Medulla oblongata (tissue), 1 donor: Measurements from ENCODE around the gene TBL1X.

Experiments
- DNase-seq: peaks from one replicate; pipeline ENCODE4 v3.0.0-alpha.2; 2015; ENCODE audit errors: extremely low spot score

Gene TBL1X

DNA sequence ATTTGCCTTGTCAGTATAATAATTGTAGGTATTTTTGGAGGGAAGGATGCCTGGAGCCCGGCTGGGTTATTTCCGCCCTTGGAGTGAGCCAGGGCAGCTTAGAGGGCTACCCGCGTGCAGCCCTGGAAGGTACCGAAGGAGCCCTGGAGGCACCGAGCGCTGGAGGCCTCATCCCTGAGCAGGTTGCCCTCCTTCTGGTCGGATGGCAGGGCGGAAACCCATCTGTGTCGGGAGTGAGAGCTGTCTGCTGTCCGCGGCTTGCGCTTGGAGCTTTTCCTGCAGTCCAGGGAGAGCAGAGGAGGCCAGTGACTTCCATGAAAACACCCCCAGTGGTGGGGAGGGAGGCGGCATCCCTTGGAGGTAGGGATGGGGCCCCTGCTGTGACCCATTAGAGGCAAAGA lies 122.1 kb downstream of the TBL1X start:
- no peak for DNase-seq

DNA sequence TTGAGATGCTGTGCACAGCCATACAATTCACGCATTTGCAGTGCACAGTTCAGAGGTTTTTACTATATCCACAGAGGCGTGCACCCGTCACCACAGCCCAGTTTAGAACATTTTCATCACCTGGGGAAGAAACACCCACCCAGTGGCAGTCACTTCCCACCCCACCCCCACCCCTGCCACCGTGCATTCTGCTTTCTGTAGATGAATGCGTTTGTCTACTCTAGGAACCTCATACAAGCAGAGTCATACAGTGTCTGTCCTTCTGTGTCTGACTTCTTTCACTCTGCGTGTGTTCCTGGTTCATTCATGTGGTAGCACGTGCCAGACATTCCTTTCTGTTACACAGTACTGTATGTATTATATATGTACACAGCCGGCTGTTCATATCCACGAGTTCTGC lies 122.8 kb downstream of the TBL1X start:
- DNase-seq, result no peak

DNA sequence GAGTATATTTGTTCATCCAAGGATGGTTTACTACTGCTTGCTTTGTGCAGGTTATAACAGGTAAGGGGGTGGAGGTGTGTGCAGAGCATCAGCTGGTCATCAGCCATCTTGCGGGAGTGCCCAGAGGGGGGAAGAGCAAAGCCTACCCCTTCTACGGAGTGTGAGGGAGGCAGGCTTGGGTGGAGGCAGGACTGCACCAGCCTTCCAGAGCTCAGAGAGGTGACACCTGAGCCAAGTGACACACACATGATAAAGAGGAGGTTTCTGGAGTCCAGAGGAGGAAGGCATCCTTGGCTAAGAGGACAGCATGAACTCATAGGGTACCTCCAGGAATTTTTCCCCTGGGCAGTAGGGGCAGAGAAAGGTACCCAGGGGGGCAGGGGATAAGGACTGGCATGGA lies 126.6 kb downstream of the TBL1X start:
- DNase-seq, result no peak

DNA sequence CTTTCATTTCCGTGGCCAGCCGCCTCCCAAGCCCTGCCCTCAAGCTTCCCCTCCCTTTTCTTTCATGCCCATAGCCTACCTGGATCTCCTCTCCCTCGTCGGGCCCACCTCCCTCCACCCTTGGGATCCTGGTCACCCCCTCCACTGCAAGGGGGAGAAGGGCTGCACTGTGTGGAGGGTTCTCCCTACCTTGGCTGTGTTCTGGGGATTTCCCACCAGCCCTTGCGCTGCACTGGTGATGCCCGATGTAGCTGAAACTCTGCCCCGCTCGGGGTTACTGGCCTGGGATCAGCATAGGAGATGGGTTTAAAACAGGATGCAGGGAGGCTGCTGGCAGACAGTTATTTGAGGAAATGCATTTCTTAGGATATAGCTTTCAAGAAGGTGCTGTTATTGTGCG lies 128.9 kb downstream of the TBL1X start:
- DNase-seq, result no peak

DNA sequence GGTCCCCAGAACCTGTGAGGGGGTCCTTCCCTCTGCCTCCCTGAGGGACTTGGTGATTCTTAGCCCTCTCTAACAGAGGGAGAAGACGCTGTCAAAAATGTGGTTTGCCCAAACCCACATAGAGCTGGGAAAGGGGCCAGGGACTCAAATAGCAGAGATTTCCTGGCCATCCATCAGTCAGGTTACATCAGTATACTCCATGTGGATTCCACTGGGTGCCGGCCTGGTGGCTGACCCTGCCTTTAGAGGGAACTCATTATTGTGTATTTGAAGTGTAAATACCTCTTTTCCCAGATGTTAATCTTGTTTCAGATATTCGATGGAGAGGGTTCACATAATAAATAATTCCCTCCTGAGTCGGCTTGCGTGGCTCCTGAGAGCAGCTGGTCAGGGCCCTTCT lies 130.3 kb downstream of the TBL1X start:
- no peak for DNase-seq

DNA sequence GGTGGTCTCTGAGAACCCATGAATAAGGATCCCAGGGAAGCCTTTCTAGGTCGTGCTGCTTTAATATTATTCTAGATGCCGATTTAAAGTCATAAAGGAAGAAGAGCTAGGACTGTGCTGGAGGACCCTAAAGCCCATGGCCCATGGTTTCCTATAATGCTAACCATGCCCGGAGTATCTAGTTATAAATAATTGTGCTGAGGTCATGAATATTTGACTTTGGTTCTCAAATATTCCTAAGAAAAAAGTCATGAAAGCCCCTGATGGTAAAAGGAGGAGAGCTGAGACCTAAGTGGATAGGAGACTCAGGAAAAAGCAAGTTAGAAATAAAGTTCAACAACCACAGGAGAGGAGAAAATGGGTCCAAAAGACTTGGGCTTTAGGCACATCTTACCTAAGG lies 132.0 kb downstream of the TBL1X start:
- DNase-seq, result no peak

DNA sequence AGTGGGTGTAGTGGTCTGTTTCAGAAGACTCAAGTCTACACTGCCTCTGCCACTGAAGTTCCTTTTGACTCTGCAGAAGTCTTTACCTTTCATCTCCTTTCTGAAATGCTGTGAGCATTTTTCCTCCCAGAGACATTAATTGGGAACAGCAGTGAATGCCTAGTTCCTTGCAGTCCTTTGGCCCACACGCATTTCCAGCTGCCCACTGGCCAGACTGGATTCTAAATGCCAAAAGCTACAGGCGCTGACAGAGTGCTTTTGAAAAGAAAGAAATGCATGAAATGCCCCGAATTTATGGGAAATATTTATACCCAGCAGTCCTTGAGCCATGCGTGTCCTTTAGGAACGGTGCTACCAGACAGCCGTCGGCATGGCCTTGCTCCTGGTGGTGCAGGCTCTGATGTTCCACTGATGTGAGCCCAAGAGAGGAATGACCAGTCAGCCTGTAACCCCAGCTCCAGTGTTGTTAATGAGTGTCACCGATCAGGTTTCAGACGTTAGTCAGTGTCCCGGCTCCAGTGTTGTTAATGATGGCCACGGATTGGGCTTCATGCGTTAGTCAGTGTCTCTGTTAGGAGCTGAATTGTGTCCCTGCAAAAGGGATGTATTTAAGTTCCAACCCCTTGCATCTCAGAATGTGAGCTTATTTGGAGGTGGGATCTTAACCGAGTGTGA lies 132.6 kb downstream of the TBL1X start:
- DNase-seq, result no peak

DNA sequence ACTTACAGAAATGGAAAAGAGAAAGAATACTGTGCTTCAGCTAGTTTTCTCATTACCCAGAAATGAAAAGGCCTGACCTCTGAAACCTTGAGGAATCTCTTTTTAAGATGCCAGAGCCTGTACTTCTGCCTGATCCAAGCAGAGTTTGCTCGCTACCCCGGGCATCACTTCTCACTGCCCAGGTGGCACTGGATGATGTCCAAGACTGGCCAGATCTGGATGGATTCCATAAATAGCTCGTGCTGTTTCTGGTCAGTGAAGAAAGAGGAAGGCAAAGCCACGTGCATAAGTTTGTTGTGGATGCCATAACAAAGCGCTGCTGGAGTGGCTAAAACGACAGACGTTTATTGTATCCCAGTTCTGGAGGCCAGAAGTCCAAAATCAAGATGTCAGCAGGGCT lies 133.5 kb downstream of the TBL1X start:
- no peak for DNase-seq

DNA sequence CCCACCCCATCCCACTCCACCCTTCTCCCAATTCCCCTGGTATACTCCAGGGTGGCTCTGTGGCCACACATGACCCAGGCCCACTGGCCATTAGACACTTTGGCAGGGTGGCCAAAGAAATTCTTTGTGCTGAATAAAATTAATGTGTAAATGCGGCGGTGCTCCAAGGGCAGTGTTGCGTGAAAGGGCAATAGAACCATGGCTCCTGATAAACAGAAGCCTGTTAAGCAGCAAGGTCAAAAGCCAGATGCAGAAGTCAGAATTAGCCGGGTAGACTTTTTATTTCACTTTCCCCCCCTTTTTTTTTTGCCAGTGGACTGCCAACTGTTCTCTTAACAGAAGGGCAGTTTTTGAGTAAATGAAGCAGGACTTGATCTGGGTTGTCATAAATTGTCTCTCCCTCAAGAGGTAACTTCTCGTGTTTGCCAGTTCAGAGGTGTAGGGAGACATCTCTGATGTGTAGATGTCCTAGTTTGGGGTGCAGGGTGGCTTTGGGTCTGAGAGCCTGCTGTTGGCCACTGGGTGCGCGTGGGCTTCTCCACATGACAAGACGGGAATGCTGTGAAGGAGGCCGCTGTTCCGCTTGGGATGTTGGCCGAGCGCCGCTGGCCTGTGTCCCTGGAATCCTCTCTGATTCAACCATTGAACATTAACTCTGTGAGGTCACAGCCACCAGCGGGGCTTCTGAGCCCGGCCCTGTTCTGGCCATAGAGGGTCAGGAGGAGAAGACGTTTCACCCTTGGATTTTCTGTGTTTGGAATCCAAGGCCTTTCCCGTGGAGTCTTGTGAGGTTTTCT lies 139.5 kb downstream of the TBL1X start:
- DNase-seq, result peak; percentile 83

DNA sequence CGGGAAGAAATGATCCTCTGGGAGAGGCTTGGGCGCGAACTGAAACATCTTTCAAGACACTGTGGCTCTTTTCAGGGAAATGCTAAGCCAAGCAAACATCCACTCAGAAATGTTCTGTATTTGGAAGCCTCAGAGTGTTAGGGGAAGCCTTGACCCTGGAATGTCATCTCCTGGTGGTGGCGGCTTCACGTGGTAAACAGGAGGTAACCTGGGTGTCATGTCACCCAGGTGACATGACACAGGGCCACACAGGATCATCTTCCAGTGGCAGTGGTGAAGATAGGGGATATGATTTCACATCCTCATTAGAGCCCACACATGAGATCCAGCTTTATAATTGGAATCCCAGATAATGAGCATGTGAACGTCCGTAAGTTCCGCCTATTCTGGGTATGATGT lies 140.0 kb downstream of the TBL1X start:
- DNase-seq, result no peak

DNA sequence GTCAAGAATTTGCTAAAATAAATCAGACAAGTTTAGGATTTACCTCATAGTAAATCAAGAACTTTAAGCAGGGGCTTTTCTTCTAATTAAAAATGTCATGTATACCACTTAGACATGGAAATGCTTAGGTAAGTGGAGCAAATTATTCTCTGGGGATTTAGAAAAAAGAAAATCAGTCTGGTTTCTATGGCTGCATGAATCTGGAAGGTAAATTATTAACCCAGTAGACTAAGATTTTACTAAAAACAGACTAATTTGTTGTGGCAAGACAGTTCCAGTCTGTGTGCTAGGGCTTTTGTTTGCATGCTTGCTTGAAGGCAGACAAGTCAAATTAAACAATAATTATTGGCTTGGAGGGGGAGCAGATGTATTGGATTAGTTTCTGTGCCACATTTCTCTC lies 140.6 kb downstream of the TBL1X start:
- no peak for DNase-seq

DNA sequence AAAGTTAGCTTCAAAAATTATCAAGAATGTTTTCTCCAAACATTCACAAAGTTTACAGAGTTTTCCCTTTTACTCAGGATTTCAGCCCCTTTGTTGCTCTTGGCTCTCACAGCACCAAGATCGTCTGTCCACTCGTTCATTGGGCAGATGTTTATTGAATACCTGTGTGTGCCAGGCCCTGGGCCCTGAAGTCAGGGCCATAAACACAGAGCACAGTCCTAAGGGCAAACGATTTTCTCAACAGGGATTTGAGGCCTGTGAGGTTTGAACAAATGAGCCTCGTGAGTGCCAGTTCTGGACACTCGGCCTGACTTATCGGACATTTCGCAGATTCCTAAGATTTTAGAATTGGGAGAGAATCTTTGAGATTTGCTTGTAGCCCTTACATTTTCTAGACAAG lies 142.1 kb downstream of the TBL1X start:
- no peak for DNase-seq

DNA sequence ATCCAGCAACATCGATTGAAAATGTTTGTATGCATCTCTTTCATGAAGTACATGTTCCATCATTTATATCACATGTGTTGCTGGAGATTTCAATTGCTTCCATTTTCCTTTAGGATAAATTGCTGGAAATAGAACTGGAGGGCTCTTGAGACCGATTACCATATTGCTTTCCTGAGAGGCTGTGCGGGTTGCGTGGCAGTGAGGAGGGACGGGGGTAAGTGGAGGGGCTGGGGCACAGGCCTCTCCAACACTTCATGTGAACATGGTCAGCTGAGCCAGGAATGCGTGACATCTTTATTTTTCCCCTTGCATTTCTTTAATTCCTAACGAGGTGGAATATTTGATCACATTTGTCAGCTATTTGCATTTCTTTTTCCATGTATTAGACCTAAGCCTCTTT lies 144.6 kb downstream of the TBL1X start:
- DNase-seq, result no peak

DNA sequence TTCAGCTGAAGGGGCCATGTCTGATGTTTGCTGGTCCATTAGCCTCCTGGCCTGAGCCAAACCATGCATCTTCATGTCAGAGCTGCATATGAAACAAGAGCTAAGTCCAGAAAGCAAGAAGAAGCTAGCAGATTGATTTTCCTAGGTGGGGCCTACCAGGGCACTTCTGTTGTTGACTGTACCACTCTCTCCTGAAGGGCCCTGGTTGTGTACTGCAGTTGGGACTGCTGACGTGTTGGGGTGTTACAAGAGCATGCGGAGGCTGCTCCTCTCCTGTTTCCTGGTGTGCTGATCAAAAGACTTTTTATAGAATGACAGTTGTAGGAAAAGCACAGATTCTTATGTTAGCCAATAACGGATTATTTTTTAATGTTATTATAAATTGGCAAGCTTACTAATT lies 145.1 kb downstream of the TBL1X start:
- no peak for DNase-seq

DNA sequence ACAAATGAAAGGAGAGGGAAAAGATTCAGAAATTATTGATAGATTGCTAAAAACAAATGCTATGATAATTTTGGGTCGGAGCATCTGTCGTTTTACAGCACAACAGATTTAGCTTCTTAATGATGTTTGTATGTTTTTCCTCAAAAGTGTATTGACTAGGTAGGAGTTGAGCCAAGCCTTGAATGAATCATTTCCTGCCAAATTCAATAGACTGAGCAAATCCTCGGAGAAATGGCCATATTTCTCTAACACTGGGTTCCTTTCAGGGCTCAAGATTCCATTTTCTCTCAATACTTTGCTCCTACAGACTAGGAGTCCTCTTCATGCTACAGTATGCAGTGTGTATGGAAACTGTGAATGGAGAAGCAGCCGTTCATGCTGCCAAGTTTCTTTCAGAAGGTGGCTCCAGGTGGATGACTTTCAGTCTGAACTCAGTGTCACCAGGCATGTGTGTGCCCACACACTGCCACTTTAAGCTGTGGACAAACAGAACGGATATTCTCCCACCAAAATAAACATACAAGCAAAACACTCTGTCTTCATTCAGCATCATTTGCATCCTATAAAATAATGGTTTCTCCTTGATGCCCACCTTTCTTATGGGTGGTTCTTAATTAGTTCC lies 146.0 kb downstream of the TBL1X start:
- no peak for DNase-seq

DNA sequence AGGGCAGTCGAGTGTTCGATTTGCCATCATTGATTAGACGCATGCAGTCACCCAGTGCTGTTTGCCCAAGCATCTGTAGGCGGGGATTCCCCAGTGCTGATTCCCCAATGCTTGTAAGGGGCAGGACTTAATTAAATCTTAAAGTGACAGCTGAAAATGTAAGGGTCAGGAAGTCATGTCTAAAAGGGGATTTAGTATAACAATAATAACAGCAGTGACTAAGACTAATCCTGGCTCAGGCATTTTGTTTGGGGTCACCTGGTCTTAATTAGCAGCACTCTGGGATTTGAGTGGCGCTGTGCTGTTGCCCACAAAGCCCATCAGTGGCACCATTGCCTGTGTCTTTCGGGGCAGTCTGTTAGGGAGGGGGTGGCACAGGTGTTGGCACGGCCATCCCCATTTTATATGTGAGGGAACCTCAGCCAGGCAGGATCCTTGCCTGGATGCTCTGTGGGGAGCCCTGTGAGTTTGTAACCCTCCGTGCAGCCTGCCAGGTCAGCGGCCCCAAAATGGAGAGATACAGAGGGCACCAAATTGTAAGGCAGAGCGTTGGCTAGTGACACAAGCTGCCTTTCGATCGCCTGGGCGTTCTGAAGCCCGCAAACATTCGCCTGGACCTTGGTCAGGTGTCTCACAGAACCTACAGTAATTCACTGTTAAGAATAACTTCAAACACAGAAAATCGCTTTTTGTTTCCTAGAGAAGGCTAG lies 146.7 kb downstream of the TBL1X start:
- no peak for DNase-seq

DNA sequence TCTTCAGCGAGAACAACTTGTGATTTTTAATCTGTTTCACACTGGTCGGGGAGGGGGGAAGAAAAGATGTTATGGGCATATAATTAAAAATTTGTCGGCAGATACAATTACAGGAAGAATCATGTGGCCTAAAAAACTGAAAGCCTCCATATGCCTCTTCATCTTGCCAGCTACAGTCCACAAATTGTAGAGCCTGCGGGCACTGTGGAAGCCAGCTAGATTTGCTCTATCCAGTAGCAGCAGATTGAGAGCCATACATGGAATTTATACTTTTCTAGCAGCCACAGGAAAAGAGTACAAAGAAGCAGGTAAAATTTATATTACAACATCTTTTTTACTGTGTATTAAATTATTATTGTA lies 147.3 kb downstream of the TBL1X start:
- DNase-seq, result no peak

DNA sequence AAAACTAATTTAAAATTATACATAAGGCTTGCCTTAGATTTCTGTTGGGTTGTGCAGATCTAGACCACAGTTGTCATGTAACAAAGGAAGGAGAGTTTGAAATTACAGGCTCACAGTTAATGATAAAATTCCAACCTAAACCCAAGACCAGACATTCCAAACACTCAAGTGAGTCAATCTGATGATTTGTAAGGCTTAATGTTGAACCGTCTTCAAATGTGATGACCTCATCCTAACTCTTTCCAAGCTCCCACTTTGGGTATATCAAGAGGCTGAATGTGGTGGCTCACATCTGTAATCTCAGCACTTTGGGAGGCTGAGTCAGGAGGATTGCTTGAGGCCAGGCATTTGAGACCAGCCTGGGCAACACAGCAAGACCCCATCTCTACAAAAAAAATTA lies 149.2 kb downstream of the TBL1X start:
- DNase-seq, result no peak

DNA sequence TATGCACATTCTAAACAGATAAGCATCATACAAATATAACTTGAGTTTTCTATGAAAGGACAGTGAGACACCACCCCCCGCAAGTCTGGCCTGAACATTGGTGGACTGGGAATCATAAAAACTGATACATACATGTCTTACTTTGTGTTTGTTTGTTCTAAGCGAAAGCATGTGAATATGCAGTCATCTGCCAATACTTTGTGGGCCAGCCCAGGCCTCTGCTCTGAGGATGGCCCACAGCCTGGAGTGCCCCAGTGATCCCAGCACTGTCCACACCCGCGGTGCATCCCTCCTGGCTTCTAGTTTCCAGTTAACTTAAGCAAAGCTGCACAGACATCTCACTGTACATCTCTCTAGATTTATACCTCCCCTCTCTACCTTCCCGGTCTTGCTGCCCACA lies 154.3 kb downstream of the TBL1X start:
- DNase-seq, result no peak

DNA sequence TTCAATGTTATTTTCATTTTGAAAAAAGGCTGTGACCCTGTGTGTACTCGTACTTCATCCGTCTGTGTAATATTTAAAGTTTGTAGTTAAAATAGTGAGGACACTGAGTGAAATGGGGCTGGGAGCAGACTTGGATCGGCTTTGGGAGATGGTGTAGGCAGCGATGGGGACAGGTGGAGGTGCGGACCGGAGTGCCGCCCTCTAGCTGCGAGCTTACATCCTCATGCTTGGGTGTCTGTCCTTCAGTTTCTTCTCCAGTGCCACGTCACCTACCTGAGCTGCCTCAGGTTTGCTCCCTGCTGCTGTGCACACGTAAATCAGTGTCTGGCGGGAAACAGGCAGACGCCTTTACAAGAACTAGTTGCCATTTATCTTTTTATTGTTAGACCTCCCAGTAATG lies 154.7 kb downstream of the TBL1X start:
- DNase-seq, result no peak

DNA sequence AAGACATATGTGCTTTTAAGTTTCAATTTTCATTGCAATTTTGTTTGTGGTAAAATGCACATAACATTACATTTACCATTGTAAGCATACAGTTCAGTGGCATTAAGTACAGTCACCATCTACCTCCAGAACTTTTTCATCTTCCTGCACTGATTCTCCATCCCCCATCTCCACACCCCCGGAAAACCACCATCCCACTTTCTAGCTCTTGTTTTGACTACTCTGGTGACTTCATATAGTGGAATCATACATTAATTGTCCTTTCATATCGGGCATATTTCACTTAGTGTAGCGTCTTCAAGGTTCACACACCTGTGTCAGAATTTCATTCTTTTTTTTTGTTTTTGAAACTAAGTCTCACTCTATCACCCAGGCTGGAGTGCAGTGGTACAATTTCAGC lies 157.3 kb downstream of the TBL1X start:
- DNase-seq, result no peak

DNA sequence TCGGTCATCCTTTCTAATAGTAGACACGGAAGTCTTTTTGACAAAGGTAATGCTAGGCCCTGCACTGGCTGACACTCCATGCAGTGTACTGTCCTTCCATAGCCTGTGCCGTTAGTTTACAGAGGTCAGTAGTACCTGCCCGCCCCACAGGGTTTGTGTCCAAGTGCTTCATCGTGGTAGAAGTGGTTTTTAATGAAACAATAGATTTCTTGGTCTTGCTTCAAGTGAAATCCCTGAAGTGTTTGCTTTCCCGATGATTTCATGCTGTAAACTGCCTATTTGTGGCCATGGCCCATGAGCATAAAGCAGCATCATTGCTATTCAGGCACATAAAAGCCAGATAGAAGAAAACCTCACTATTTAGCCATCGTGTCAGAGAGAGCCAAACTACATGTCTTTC lies 161.5 kb downstream of the TBL1X start:
- no peak for DNase-seq

DNA sequence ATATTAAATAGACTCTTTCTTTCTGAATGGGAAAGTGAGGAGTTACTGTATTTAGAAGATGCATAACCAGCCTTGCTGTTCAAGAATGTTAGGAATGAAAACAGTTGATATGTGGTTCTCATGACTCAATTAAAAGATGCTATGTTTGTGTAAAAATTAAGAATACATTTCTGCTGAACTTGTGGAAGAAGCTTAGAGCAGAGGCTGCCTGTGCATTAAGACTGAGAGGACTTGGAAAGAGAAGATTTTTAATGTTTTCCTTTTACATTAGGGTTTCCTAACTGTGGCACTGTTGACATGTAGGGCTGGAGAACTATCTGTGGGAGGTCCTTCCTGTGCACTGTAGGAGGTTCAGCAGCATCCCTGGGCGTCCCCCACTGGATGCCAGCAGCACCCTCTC lies 163.1 kb downstream of the TBL1X start:
- no peak for DNase-seq
